ENCODE data around the gene STOM. TPM values are rescaled to one million over a fixed set of nuclear protein-coding genes. Genes with fewer than 3 reads are reported as not detected.

The STOM gene
- polyA plus RNA-seq, 3 donors: 23.8 to 66.9 (median 63.8) TPM

DNA sequence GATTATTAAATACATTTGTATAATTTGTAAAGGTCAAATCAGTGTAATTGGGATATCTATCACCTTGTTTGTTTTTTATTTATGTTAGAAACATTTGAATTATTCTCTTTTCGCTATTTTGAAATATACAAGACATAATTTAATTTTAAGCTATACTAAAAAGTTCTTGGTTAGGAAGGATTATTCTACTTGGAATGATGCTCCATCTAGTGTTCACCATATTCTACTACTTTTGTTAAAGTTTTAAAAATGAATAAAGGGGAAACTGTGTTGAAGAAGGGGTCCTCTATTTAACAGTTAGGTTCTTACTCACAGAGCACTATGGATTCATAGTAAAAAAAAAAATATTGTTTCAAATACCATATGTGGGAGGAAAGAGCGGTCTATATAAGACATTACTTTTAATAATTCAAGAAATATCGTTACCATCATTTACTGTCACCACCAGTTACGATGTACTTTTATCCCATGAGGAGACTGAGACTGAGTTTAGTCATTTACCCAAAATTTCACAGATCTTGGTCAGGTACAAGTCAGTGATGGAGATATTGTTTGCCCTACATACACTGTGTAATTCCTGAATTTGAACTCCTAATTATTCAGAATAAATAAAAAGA, 6.3 kb upstream of the STOM start:
- Histone ChIP-seq H2AFZ (ENCODE audit: insufficient read depth, low read depth, low read length, poor library complexity, severe bottlenecking) (no peak overlapping the region), H4K20me1 (ENCODE audit: insufficient read depth, low read length) (no peaks in the 10 kb centered on the region), H3K27me3 (ENCODE audit: control insufficient read depth in 2 of 2, insufficient read depth in 2 of 2, low read length in 2 of 2) (no peaks in the 10 kb centered on the region), H3K36me3 (replicated peaks in 1 of 2; ENCODE audit: control insufficient read depth in 1 of 2, insufficient read depth in 2 of 2, low read length in 2 of 2) (no peaks in the 10 kb centered on the region), H3K4me2 (replicated peaks; ENCODE audit: extremely low read depth, low read length, poor library complexity, severe bottlenecking) (no peak overlapping the region), H3K9me3 (replicated peaks in 1 of 2; ENCODE audit: control insufficient read depth in 1 of 2, insufficient read depth in 1 of 2, low read length in 2 of 2) (no peaks in the 10 kb centered on the region), H3K4me1 (ENCODE audit: control insufficient read depth in 1 of 2, insufficient read depth in 2 of 2, low read length in 2 of 2) (peaks cover 0 to 7% of the 10 kb centered on the region in 2 donors), H3K79me2 (ENCODE audit: insufficient read depth, low read length) (no peaks in the 10 kb centered on the region), H3K9ac (ENCODE audit: insufficient read depth, low read length, poor library complexity, severe bottlenecking) (no peak overlapping the region), H3K27ac (ENCODE audit: low read depth in 1 of 2, low read length in 2 of 2) (no peak overlapping the region), H3K4me3 (replicated peaks in 1 of 3; ENCODE audit: low read depth in 2 of 3, low read length in 3 of 3) (no peak overlapping the region)
- intact Hi-C loops (cut with micrococcal nuclease): no loop called here
- DNase-seq: no peak
- Mint-ChIP-seq H3K9me3 (peaks cover 0 to 6% (median 3%) of the 10 kb centered on the region in 7 donors), H3K36me3 (peaks cover 5 to 7% of the 10 kb centered on the region in 2 donors), H3K27ac (no peak overlapping the region), H3K4me1 (peaks cover 14% of the 10 kb centered on the region), H3K27me3 (ENCODE audit: low read depth in 3 of 3) (peaks cover 0 to 3% (median 0%) of the 10 kb centered on the region in 3 donors), H3K4me3 (no peak overlapping the region)
- WGBS (ENCODE audit: insufficient coverage): no CpG with 5 or more reads among the region's 4 CpGs
- TF ChIP-seq, protein P1, sequence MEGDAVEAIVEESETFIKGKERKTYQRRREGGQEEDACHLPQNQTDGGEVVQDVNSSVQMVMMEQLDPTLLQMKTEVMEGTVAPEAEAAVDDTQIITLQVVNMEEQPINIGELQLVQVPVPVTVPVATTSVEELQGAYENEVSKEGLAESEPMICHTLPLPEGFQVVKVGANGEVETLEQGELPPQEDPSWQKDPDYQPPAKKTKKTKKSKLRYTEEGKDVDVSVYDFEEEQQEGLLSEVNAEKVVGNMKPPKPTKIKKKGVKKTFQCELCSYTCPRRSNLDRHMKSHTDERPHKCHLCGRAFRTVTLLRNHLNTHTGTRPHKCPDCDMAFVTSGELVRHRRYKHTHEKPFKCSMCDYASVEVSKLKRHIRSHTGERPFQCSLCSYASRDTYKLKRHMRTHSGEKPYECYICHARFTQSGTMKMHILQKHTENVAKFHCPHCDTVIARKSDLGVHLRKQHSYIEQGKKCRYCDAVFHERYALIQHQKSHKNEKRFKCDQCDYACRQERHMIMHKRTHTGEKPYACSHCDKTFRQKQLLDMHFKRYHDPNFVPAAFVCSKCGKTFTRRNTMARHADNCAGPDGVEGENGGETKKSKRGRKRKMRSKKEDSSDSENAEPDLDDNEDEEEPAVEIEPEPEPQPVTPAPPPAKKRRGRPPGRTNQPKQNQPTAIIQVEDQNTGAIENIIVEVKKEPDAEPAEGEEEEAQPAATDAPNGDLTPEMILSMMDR (IDR thresholded peaks at IDR 0.05): peak; percentile 22

DNA sequence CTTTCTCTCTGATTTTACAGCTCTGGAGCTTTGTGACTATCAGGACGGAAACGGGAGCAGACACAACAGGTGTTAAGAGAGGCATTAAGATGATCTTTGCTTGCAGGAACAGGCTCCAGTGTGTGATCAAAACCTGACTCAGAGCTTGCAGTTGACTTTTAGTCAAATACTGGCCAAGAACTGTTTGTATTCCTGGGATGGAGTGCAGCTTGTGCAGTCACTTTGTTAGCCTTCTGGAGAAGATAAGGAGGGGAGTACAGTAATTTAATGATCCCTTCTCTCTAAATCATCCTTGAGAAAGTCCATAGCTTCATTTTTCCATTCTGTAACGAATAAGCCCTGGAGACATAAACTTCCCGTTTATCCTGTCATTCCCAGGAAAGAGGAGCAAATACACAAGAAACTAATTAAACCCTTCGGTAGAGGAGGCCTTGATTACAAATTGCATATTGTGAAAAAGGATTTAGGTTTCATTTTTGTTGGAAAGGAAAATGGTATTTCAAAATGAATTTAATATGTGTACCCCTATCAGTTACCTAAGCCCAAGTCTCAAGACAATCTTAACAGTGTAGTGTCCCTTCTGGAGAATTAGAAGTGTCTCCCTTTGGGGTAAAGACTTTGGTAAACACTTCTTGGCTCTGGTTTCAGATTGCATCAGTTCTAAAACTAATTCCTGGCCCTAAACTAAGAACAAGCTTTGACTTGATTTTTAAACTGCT, 3.1 kb upstream of the STOM start:
- H3K27ac ChIP-seq (ENCODE audit: low read depth in 1 of 2, low read length in 2 of 2): no peak overlapping the region
- H3K4me1 ChIP-seq (ENCODE audit: control insufficient read depth in 1 of 2, insufficient read depth in 2 of 2, low read length in 2 of 2): peaks cover 18 to 28% of the 10 kb centered on the region in 2 donors
- no peak overlapping the region for H3K4me3 ChIP-seq (replicated peaks in 1 of 3; ENCODE audit: low read depth in 2 of 3, low read length in 3 of 3)
- no peak overlapping the region for H3K9ac ChIP-seq (ENCODE audit: insufficient read depth, low read length, poor library complexity, severe bottlenecking)
- H4K20me1 ChIP-seq (ENCODE audit: insufficient read depth, low read length): no peaks in the 10 kb centered on the region
- intact Hi-C loops (cut with micrococcal nuclease): loop anchor here in 1 of 2 donors (5.0 kb wide), 1 partner anchor 171 kb away; the partner anchor contains the start of gene RAB14
- peak overlapping the region; percentile 30 for H2AFZ ChIP-seq (ENCODE audit: insufficient read depth, low read depth, low read length, poor library complexity, severe bottlenecking)
- TF ChIP-seq, protein P1 (IDR thresholded peaks at IDR 0.05): no peak
- H3K36me3 Mint-ChIP-seq: peaks cover 4 to 5% of the 10 kb centered on the region in 2 donors
- H3K4me3 Mint-ChIP-seq: no peak overlapping the region
- peaks cover 15% of the 10 kb centered on the region for H3K79me2 ChIP-seq (ENCODE audit: insufficient read depth, low read length)
- peaks cover 0 to 2% (median 1%) of the 10 kb centered on the region in 3 donors for H3K27me3 Mint-ChIP-seq (ENCODE audit: low read depth in 3 of 3)
- peaks cover 35% of the 10 kb centered on the region for H3K4me1 Mint-ChIP-seq
- no peaks in the 10 kb centered on the region for H3K27me3 ChIP-seq (ENCODE audit: control insufficient read depth in 2 of 2, insufficient read depth in 2 of 2, low read length in 2 of 2)
- no peaks in the 10 kb centered on the region for H3K9me3 ChIP-seq (replicated peaks in 1 of 2; ENCODE audit: control insufficient read depth in 1 of 2, insufficient read depth in 1 of 2, low read length in 2 of 2)
- WGBS (ENCODE audit: insufficient coverage): 100% methylated on average over 2 of the region's 5 CpGs
- DNase-seq: no peak
- H3K4me2 ChIP-seq (replicated peaks; ENCODE audit: extremely low read depth, low read length, poor library complexity, severe bottlenecking): no peak overlapping the region
- no peaks in the 10 kb centered on the region for H3K36me3 ChIP-seq (replicated peaks in 1 of 2; ENCODE audit: control insufficient read depth in 1 of 2, insufficient read depth in 2 of 2, low read length in 2 of 2)
- peak overlapping the region in 1 of 7 donors; percentile 32 for H3K27ac Mint-ChIP-seq
- H3K9me3 Mint-ChIP-seq: peaks cover 0 to 6% (median 3%) of the 10 kb centered on the region in 7 donors
